Adrenal gland (tissue), 5 donors: ENCODE data around the gene MRPS30.

Experiments
- POLR2A ChIP-seq, 2 donors: fragments of 450-650 bp; IDR thresholded peaks; one replicate each; pipeline ENCODE4 v1.6.1; 2017; ENCODE audit warnings: antibody characterized with exemption in 2 of 2, mild to moderate bottlenecking in 2 of 2, moderate library complexity in 1 of 2
- TF ChIP-seq, protein P1 (sequence below), 6 experiments: fragments of 450-650 bp in 4 of 6; fragments of 200-600 bp in 2 of 6; sonication (generic) in 1 of 6; IDR thresholded peaks; 1 replicate in 5 of 6; 2 replicates in 1 of 6; pipeline versions ENCODE4 v1.5.1 to v1.8.0; 2016 to 2021; ENCODE audit warnings: antibody characterized with exemption in 6 of 6, mild to moderate bottlenecking in 2 of 6, moderate library complexity in 1 of 6
- donor health status: DM: no; HTN: no; CAD: no.

DNA sequence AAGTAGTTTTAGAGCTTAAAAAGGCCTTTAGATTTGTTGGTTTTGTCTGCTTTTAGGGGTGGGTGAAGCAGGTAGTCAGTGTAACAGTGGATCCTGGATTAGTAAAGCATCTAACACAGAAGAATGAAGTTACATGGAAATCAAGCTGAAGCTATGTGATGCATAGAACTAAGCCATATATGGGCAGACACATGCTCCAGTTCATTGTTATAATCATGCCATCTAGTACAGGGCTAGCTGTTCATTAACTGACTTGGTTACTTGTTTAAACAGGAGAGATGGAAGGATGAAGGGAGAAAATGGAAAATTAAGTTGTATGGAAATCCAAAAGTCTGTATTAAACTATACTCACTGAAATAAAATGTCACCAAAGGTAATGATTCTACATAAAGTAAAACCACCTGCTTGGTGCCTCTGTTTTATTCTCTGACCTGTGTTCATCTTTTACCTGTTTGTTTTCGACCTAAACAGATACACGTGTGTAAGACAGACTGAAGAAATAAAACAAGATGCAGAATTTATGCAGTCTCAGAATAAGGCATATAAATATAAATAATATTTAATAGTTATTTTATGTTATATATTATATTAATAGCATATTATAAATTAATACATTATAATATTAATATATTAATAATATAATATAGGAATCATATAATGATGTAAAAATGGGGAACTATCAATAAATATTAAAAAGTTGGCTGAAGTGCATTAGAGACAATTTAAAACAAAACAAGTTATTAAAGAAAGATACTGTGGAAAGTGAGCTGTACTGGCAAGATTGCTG lies 33.9 kb downstream of the MRPS30 start:
- TF ChIP-seq, protein P1, sequence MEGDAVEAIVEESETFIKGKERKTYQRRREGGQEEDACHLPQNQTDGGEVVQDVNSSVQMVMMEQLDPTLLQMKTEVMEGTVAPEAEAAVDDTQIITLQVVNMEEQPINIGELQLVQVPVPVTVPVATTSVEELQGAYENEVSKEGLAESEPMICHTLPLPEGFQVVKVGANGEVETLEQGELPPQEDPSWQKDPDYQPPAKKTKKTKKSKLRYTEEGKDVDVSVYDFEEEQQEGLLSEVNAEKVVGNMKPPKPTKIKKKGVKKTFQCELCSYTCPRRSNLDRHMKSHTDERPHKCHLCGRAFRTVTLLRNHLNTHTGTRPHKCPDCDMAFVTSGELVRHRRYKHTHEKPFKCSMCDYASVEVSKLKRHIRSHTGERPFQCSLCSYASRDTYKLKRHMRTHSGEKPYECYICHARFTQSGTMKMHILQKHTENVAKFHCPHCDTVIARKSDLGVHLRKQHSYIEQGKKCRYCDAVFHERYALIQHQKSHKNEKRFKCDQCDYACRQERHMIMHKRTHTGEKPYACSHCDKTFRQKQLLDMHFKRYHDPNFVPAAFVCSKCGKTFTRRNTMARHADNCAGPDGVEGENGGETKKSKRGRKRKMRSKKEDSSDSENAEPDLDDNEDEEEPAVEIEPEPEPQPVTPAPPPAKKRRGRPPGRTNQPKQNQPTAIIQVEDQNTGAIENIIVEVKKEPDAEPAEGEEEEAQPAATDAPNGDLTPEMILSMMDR (IDR thresholded peaks at IDR 0.05): no peak
- no peak for TF ChIP-seq POLR2A (IDR thresholded peaks at IDR 0.05)
